ENCODE results near the gene SEMA3B.
A peak's percentile ranks its signal among the peaks of the same experiment; 100 is the strongest.
"Not testable (repeated sequence)": the region's sequence is repeated elsewhere in the genome, so short reads cannot be mapped to it uniquely, and the experiment has no call there.

Gene SEMA3B

GRCh38 chr3:50272911-50273688, 4.2 kb downstream of the SEMA3B start:
- DNase-seq (ENCODE audit: low read depth) = no peak

- DNase-seq (ENCODE audit: low read depth) = no peak
Observed at GRCh38 chr3:50273689-50274065, 4.7 kb downstream of the SEMA3B start.

GRCh38 chr3:50274371-50275104, 5.6 kb downstream of the SEMA3B start:
- DNase-seq (ENCODE audit: low read depth) = no peak

- DNase-seq (ENCODE audit: low read depth) = no peak
Observed at GRCh38 chr3:50275141-50275995, 6.4 kb downstream of the SEMA3B start.

- no peak for DNase-seq (ENCODE audit: low read depth)
Observed at GRCh38 chr3:50275996-50276761, 7.2 kb downstream of the SEMA3B start.

GRCh38 chr3:50276762-50277101, 7.8 kb downstream of the SEMA3B start:
- no peak for DNase-seq (ENCODE audit: low read depth)

GRCh38 chr3:50278123-50278879, 9.4 kb downstream of the SEMA3B start:
- DNase-seq (ENCODE audit: low read depth) = no peak

- DNase-seq (ENCODE audit: low read depth) = no peak
Observed at GRCh38 chr3:50278880-50279224, 9.9 kb downstream of the SEMA3B start, which contains the start of gene LSMEM2. Gene LSMEM2 (plus strand): TSS chr3:50279087. CDS start chr3:50279114, 27 bp downstream.

- DNase-seq (ENCODE audit: low read depth) = no peak
Observed at GRCh38 chr3:50279255-50280016, 10.5 kb downstream of the SEMA3B start.

GRCh38 chr3:50284121-50284520, 15.2 kb downstream of the SEMA3B start:
- DNase-seq (ENCODE audit: low read depth) = not testable (repeated sequence)

GRCh38 chr3:50286322-50287227, 17.6 kb downstream of the SEMA3B start:
- DNase-seq (ENCODE audit: low read depth) = no peak

- DNase-seq (ENCODE audit: low read depth) = no peak
Observed at GRCh38 chr3:50287262-50287661, 18.3 kb downstream of the SEMA3B start.

GRCh38 chr3:50288387-50289007, 19.6 kb downstream of the SEMA3B start:
- no peak for DNase-seq (ENCODE audit: low read depth)

GRCh38 chr3:50289130-50289529, 20.2 kb downstream of the SEMA3B start:
- DNase-seq (ENCODE audit: low read depth) = no peak

- no peak for DNase-seq (ENCODE audit: low read depth)
Observed at GRCh38 chr3:50290161-50290641, 21.3 kb downstream of the SEMA3B start.

GRCh38 chr3:50292159-50293078, 23.5 kb downstream of the SEMA3B start, which contains the start of gene IFRD2:
Gene IFRD2 (minus strand): TSS chr3:50292429. CDS start chr3:50292274, 155 bp downstream.
- DNase-seq (ENCODE audit: low read depth) = peak; percentile 89

- DNase-seq (ENCODE audit: low read depth) = no peak
Observed at GRCh38 chr3:50293079-50293801, 24.3 kb downstream of the SEMA3B start.

Measured in GM04503 (cell line).